ENCODE data around the gene SFTA2. TPM values are rescaled to one million over a fixed set of nuclear protein-coding genes. Genes with fewer than 3 reads are reported as not detected.
"Not testable (repeated sequence)": the region's sequence is repeated elsewhere in the genome, so short reads cannot be mapped to it uniquely, and the experiment has no call there.

The SFTA2 gene
- total RNA-seq, 1 donor from 2014 or later = 369 TPM

DNA sequence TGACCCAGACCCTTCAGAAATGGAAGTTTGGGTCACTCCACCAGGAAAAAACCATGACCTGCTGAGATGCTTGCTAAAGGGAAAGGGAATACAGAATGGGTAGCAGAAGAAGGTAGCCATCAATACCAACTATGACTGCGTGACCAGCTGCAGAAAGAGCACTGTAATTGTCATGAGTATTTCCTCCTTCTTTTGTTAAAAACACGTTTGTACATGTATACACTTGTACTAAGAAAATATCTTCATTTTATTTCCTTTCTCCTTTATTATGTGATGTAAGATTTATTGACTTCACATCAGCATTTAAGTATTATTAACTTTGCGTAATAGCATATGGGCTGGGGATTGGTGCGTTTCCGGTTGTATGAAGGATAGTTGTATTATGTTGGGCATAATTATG is 39.0 kb upstream of the SFTA2 start:
- Histone ChIP-seq H3K9me3 (no peaks in the 10 kb centered on the region), H3K27ac (no peak overlapping the region), H3K4me1 (no peaks in the 10 kb centered on the region), H3K36me3 (no peaks in the 10 kb centered on the region), H3K4me3 (no peak overlapping the region), H3K27me3 (no peaks in the 10 kb centered on the region)
- no peak for ATAC-seq
- intact Hi-C loops (cut with DNase I) = no loop called here
- TF ChIP-seq, protein P1, sequence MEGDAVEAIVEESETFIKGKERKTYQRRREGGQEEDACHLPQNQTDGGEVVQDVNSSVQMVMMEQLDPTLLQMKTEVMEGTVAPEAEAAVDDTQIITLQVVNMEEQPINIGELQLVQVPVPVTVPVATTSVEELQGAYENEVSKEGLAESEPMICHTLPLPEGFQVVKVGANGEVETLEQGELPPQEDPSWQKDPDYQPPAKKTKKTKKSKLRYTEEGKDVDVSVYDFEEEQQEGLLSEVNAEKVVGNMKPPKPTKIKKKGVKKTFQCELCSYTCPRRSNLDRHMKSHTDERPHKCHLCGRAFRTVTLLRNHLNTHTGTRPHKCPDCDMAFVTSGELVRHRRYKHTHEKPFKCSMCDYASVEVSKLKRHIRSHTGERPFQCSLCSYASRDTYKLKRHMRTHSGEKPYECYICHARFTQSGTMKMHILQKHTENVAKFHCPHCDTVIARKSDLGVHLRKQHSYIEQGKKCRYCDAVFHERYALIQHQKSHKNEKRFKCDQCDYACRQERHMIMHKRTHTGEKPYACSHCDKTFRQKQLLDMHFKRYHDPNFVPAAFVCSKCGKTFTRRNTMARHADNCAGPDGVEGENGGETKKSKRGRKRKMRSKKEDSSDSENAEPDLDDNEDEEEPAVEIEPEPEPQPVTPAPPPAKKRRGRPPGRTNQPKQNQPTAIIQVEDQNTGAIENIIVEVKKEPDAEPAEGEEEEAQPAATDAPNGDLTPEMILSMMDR (IDR thresholded peaks at IDR 0.05) = no peak
- DNase-seq = no peak

DNA sequence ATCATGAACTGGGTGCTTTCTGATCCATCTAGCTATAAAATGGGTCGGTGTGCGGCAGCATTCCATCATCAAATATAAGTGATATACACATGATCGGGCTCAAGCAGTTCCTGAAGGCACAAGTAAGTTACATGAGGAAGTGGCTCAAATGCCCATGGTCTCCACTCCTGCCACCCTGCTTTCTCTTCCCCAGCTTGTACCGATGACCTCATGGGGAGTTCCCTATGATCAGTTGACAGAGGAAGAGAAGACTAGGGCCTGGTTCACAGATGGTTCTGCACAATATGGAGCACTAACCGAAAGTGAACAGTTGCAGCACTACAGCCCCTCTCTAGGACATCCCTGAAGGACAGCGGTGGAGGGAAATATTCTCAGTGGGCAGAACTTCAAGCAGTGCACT is 37.2 kb upstream of the SFTA2 start:
- H3K27ac ChIP-seq; H3K4me3 ChIP-seq; H3K9me3 ChIP-seq; H3K4me1 ChIP-seq; intact Hi-C loops (cut with DNase I); DNase-seq; H3K36me3 ChIP-seq; ATAC-seq; H3K27me3 ChIP-seq: not testable (repeated sequence)

- Histone ChIP-seq H3K36me3 (no peaks in the 10 kb centered on the region), H3K27ac (no peak overlapping the region), H3K27me3 (no peaks in the 10 kb centered on the region), H3K4me1 (no peaks in the 10 kb centered on the region), H3K4me3 (no peak overlapping the region), H3K9me3 (no peaks in the 10 kb centered on the region)
- TF ChIP-seq, protein P1 (IDR thresholded peaks at IDR 0.05) = no peak
- ATAC-seq (no peak), DNase-seq (no peak)
- intact Hi-C loops (cut with DNase I) = no loop called here
Measured at GRCh38 chr6:30966154-30966553, 34.2 kb upstream of the SFTA2 start.

- Histone ChIP-seq H3K4me3 (no peak overlapping the region), H3K36me3 (no peaks in the 10 kb centered on the region), H3K4me1 (no peaks in the 10 kb centered on the region), H3K9me3 (no peaks in the 10 kb centered on the region), H3K27me3 (no peaks in the 10 kb centered on the region), H3K27ac (no peak overlapping the region)
- ATAC-seq = no peak
- DNase-seq = no peak
- TF ChIP-seq, protein P1 (IDR thresholded peaks at IDR 0.05) = no peak
- intact Hi-C loops (cut with DNase I) = no loop called here
Measured at GRCh38 chr6:30965140-30965601, 33.2 kb upstream of the SFTA2 start.

GRCh38 chr6:30964075-30964474 is 32.1 kb upstream of the SFTA2 start:
- ATAC-seq (no peak), DNase-seq (no peak)
- Histone ChIP-seq H3K9me3 (no peaks in the 10 kb centered on the region), H3K4me3 (no peak overlapping the region), H3K27ac (no peak overlapping the region), H3K4me1 (no peaks in the 10 kb centered on the region), H3K27me3 (no peaks in the 10 kb centered on the region), H3K36me3 (no peaks in the 10 kb centered on the region)
- intact Hi-C loops (cut with DNase I) = no loop called here
- TF ChIP-seq, protein P1 (IDR thresholded peaks at IDR 0.05) = no peak

DNA sequence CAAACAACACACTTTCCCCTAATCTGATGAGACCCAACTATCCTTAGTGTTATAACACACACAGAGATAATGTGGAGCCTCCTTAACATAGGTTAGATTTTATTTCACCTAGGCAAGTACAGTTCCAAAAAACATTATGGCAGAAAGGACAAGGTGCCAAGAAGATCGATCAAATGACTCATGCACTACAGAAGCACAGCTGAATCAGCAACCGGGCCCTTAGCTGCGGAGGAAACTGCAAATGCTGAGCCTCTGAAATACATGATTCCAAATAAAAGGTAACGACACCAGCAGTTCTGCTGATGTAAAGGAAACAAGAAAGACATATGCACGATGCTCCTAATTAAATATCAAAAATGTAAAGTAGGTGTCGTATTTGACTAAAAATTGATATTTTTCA is 31.7 kb upstream of the SFTA2 start:
- Histone ChIP-seq H3K4me3 (no peak overlapping the region), H3K9me3 (no peaks in the 10 kb centered on the region), H3K27ac (no peak overlapping the region), H3K4me1 (no peaks in the 10 kb centered on the region), H3K27me3 (no peaks in the 10 kb centered on the region), H3K36me3 (no peaks in the 10 kb centered on the region)
- intact Hi-C loops (cut with DNase I) = no loop called here
- TF ChIP-seq, protein P1 (IDR thresholded peaks at IDR 0.05) = no peak
- ATAC-seq (no peak), DNase-seq (no peak)

All from upper lobe of right lung (tissue), 1 donor.